Sigmoid colon (tissue), 7 donors: ENCODE results near the gene KCNB1. TPM values are rescaled to one million over a fixed set of nuclear protein-coding genes. Genes with fewer than 3 reads are reported as not detected.

Experiments used
- DNase-seq: peaks from one replicate; pipeline ENCODE4 v3.0.0-alpha.2; 2019
- H3K27ac ChIP-seq, 4 donors: fragments of 200-600 bp; sonication (generic); one replicate each; pipeline ENCODE4 v1.5.1; 2016 to 2019; ENCODE audit warnings: mild to moderate bottlenecking in 1 of 4
- H3K27me3 ChIP-seq, 3 donors: fragments of 200-600 bp; sonication (generic); one replicate each; pipeline ENCODE4 v1.5.1; 2019; ENCODE audit warnings: mild to moderate bottlenecking in 1 of 3
- H3K36me3 ChIP-seq, 4 donors: fragments of 200-600 bp; sonication (generic); one replicate each; pipeline ENCODE4 v1.5.1; 2016 to 2019
- H3K4me1 ChIP-seq, 4 donors: fragments of 200-600 bp; sonication (generic); one replicate each; pipeline ENCODE4 v1.5.1; 2017 to 2019
- H3K4me3 ChIP-seq, 4 donors: fragments of 200-600 bp; sonication (generic); one replicate each; pipeline ENCODE4 v1.5.1; 2017 to 2019; ENCODE audit warnings: mild to moderate bottlenecking in 2 of 4, moderate library complexity in 1 of 4
- H3K9me3 ChIP-seq, 4 donors: fragments of 200-600 bp in 3 of 4; sonication (generic) in 3 of 4; one replicate each; pipeline versions ENCODE4 v1.5.1 to v1.6.1; 2013 to 2019
- CTCF ChIP-seq, 4 experiments: fragments of 450-650 bp in 3 of 4; fragments of 200-600 bp in 1 of 4; IDR thresholded peaks; one replicate each; pipeline ENCODE4 v1.5.1; 2016 to 2019; ENCODE audit warnings: antibody characterized with exemption in 4 of 4, mild to moderate bottlenecking in 3 of 4, moderate library complexity in 2 of 4
- EP300 ChIP-seq, 4 donors: sonication (generic); formaldehyde crosslinking; IDR thresholded peaks; one replicate each; pipeline ENCODE4 v1.6.1; 2017; ENCODE audit warnings: antibody characterized with exemption in 4 of 4
- POLR2A ChIP-seq, 2 donors: fragments of 450-650 bp; IDR thresholded peaks; one replicate each; pipeline ENCODE4 v1.6.1; 2016; ENCODE audit warnings: antibody characterized with exemption in 2 of 2, mild to moderate bottlenecking in 2 of 2, moderate library complexity in 2 of 2
- POLR2AphosphoS5 ChIP-seq, 4 donors: sonication (generic); formaldehyde crosslinking; IDR thresholded peaks; one replicate each; pipeline ENCODE4 v1.6.1; 2017; ENCODE audit warnings: antibody characterized with exemption in 4 of 4
- WGBS, 2 donors: extraction: QIAGEN DNeasy Blood & Tissue Kit; methylation state at CpG; one replicate each; pipeline ENCODE4 v1.1.7; 2013; 5-methylcytosine and 5-hydroxymethylcytosine counted together
- intact Hi-C: fragments of 100-400 bp; cut with DNase I; formaldehyde crosslinking; loops from one replicate; pipeline ENCODE4 v1.15.1; 2023
- polyA plus RNA-seq, 3 donors: library from polyadenylated mRNA; stranded (reverse); fragments of 200-250 nt; gene quantifications; one replicate each; pipeline ENCODE4 v1.2.3, GENCODE V29; 2013
- total RNA-seq, 4 donors: library from RNA; depleted of rRNA; stranded (reverse); fragments of >200 nt; gene quantifications; one replicate each; pipeline ENCODE4 v1.1.0, GENCODE V29; 2016
- donor health status: healthy with polysubstance abuse.
- donor health status: Bipolar disorder and iron deficiency.
- donor health status: healthy.

KCNB1 gene
- total and polyA plus RNA-seq, 7 donors = under 0.01 to 20.6 (median 14.6) TPM; not detected in 1

GRCh38 chr20:49483018-49483695 is 689 bp upstream of the KCNB1 start:
- no peak for TF ChIP-seq EP300 (IDR thresholded peaks at IDR 0.05)
- TF ChIP-seq POLR2A (IDR thresholded peaks at IDR 0.05) = no peak
- H3K36me3 ChIP-seq = peaks cover 0 to 7% (median 2%) of the 10 kb centered on the region in 4 donors
- peak overlapping the region; percentile 80 to 87 (median 86) for H3K27ac ChIP-seq
- 4 to 8% methylated on average over 27 of the region's 27 CpGs for WGBS, 2 donors
- intact Hi-C loops = loop anchor here (2.0 kb wide), 2 partner anchors 36 to 68 kb away; no protein-coding TSS in a partner anchor
- H3K9me3 ChIP-seq = no peaks in the 10 kb centered on the region
- peaks cover 0 to 56% (median 50%) of the 10 kb centered on the region in 4 donors for H3K4me1 ChIP-seq
- H3K4me3 ChIP-seq = peak overlapping the region; percentile 60 to 79 (median 73)
- no peak for DNase-seq
- H3K27me3 ChIP-seq = peaks cover 0 to 3% (median 0%) of the 10 kb centered on the region in 3 donors

- H3K9me3 ChIP-seq = no peaks in the 10 kb centered on the region
- H3K4me3 ChIP-seq = peak overlapping the region; percentile 60 to 79 (median 73)
- peaks cover 0 to 56% (median 50%) of the 10 kb centered on the region in 4 donors for H3K4me1 ChIP-seq
- H3K36me3 ChIP-seq = peaks cover 0 to 7% (median 2%) of the 10 kb centered on the region in 4 donors
- no peak for DNase-seq
- H3K27ac ChIP-seq = peak overlapping the region; percentile 67 to 87 (median 84)
- peaks cover 0 to 3% (median 0%) of the 10 kb centered on the region in 3 donors for H3K27me3 ChIP-seq
- no peak for TF ChIP-seq CTCF (IDR thresholded peaks at IDR 0.05)
- no peak for TF ChIP-seq POLR2AphosphoS5 (IDR thresholded peaks at IDR 0.05)
- no peak for TF ChIP-seq EP300 (IDR thresholded peaks at IDR 0.05)
- TF ChIP-seq POLR2A (IDR thresholded peaks at IDR 0.05) = no peak
- 57 to 72% methylated on average over 46 of the region's 46 CpGs for WGBS, 2 donors
- intact Hi-C loops = loop anchor here (2.0 kb wide), 2 partner anchors 35 to 67 kb away; no protein-coding TSS in a partner anchor
Observed at GRCh38 chr20:49482173-49482572, 295 bp downstream of the KCNB1 start.

GRCh38 chr20:49481116-49481515 is 1.4 kb downstream of the KCNB1 start:
- peaks cover 0 to 61% (median 53%) of the 10 kb centered on the region in 4 donors for H3K4me1 ChIP-seq
- H3K27me3 ChIP-seq = peaks cover 0 to 3% (median 0%) of the 10 kb centered on the region in 3 donors
- H3K36me3 ChIP-seq = peaks cover 0 to 7% (median 2%) of the 10 kb centered on the region in 4 donors
- no peaks in the 10 kb centered on the region for H3K9me3 ChIP-seq
- no peak for TF ChIP-seq POLR2AphosphoS5 (IDR thresholded peaks at IDR 0.05)
- no peak for TF ChIP-seq POLR2A (IDR thresholded peaks at IDR 0.05)
- no peak for TF ChIP-seq EP300 (IDR thresholded peaks at IDR 0.05)
- TF ChIP-seq CTCF (IDR thresholded peaks at IDR 0.05) = no peak
- H3K4me3 ChIP-seq = no peak overlapping the region
- no peak for DNase-seq
- 55 to 76% methylated on average over 3 of the region's 3 CpGs for WGBS, 2 donors
- intact Hi-C loops = no loop called here
- peak overlapping the region; percentile 67 to 87 (median 84) for H3K27ac ChIP-seq

GRCh38 chr20:49480236-49480635 is 2.2 kb downstream of the KCNB1 start:
- H3K36me3 ChIP-seq = peaks cover 0 to 7% (median 2%) of the 10 kb centered on the region in 4 donors
- 59 to 75% methylated on average over 3 of the region's 3 CpGs for WGBS, 2 donors
- peaks cover 0 to 3% (median 0%) of the 10 kb centered on the region in 3 donors for H3K27me3 ChIP-seq
- no peak overlapping the region for H3K4me3 ChIP-seq
- H3K9me3 ChIP-seq = no peaks in the 10 kb centered on the region
- DNase-seq = no peak
- H3K4me1 ChIP-seq = peaks cover 0 to 69% (median 57%) of the 10 kb centered on the region in 4 donors
- TF ChIP-seq EP300 (IDR thresholded peaks at IDR 0.05) (no peak), POLR2AphosphoS5 (IDR thresholded peaks at IDR 0.05) (no peak), POLR2A (IDR thresholded peaks at IDR 0.05) (no peak), CTCF (IDR thresholded peaks at IDR 0.05) (no peak)
- H3K27ac ChIP-seq = peak overlapping the region; percentile 67 to 87 (median 84)
- intact Hi-C loops = no loop called here

- H3K27ac ChIP-seq = peak overlapping the region; percentile 67 to 87 (median 84)
- intact Hi-C loops = no loop called here
- no peak for TF ChIP-seq POLR2A (IDR thresholded peaks at IDR 0.05)
- no peak for TF ChIP-seq EP300 (IDR thresholded peaks at IDR 0.05)
- no peak for TF ChIP-seq CTCF (IDR thresholded peaks at IDR 0.05)
- TF ChIP-seq POLR2AphosphoS5 (IDR thresholded peaks at IDR 0.05) = no peak
- DNase-seq = no peak
- no peak overlapping the region for H3K4me3 ChIP-seq
- peaks cover 0 to 72% (median 57%) of the 10 kb centered on the region in 4 donors for H3K4me1 ChIP-seq
- peaks cover 0 to 7% (median 2%) of the 10 kb centered on the region in 4 donors for H3K36me3 ChIP-seq
- H3K27me3 ChIP-seq = peaks cover 0 to 3% (median 0%) of the 10 kb centered on the region in 3 donors
- 64 to 73% methylated on average over 6 of the region's 6 CpGs for WGBS, 2 donors
- H3K9me3 ChIP-seq = no peaks in the 10 kb centered on the region
Observed at GRCh38 chr20:49479785-49480184, 2.7 kb downstream of the KCNB1 start.
